ENCODE data around the gene FHIP2A. TPM values are rescaled to one million over a fixed set of nuclear protein-coding genes. Genes with fewer than 3 reads are reported as not detected.

FHIP2A gene
- total RNA-seq, result 10.7 and 12.8 TPM in 2 replicates

GRCh38 chr10:114821293-114821914 lies at the start of gene FHIP2A:
Gene FHIP2A, plus strand, starts transcription at chr10:114821780. Its CDS starts 299 bp downstream, at chr10:114822079.

Other genes starting within 250 kb of the FHIP2A start
- gene ABLIM1, start 163.5 kb upstream of the FHIP2A start, total RNA-seq, result 5.0 and 5.2 TPM in 2 replicates
- gene TRUB1, start 116.4 kb downstream of the FHIP2A start, total RNA-seq, result 18.5 and 24.8 TPM in 2 replicates

Measured in myometrial cell (primary cell).